H1 (cell line): ENCODE results near the gene ASRGL1. TPM values are rescaled to one million over a fixed set of nuclear protein-coding genes. Genes with fewer than 3 reads are reported as not detected.

Experiments used
- BACH1 ChIP-seq: IDR thresholded peaks from 2 replicates; pipeline ENCODE4 v1.6.1; 2012; ENCODE audit warnings: low read length, improper control_type of control experiment
- CHD1 ChIP-seq: IDR thresholded peaks from 2 replicates; pipeline ENCODE4 v1.6.1; 2012; ENCODE audit warnings: low read depth, low read length, improper control_type of control experiment
- CTBP2 ChIP-seq: IDR thresholded peaks from 2 replicates; pipeline ENCODE4 v1.7.0; 2011; ENCODE audit warnings: borderline replicate concordance, mild to moderate bottlenecking, moderate library complexity, mixed read lengths, low read length; ENCODE audit not compliant: insufficient read depth, insufficient read length
- JUND ChIP-seq: IDR thresholded peaks from 2 replicates; pipeline ENCODE4 v1.6.1; 2011; ENCODE audit warnings: mild to moderate bottlenecking, improper control_type of control experiment, low read length
- NANOG ChIP-seq: IDR thresholded peaks from 2 replicates; pipeline ENCODE4 v1.6.1; 2011; ENCODE audit warnings: low read length, low read depth, mild to moderate bottlenecking, inconsistent platforms; ENCODE audit not compliant: insufficient read depth, poor library complexity, severe bottlenecking
- RAD21 ChIP-seq, 2 experiments: IDR thresholded peaks in 1 of 2; conservative IDR thresholded peaks in 1 of 2; 2 replicates each; pipeline ENCODE4 v1.6.1; 2011; ENCODE audit warnings: low read depth in 2 of 2, low read length in 2 of 2, improper control_type of control experiment in 1 of 2, inconsistent platforms in 1 of 2, mild to moderate bottlenecking in 1 of 2, moderate library complexity in 1 of 2
- SP2 ChIP-seq: IDR thresholded peaks from 2 replicates; pipeline ENCODE4 v1.6.1; 2012; ENCODE audit warnings: mild to moderate bottlenecking, low read length, inconsistent platforms
- SRF ChIP-seq: IDR thresholded peaks from 2 replicates; pipeline ENCODE4 v1.6.1; 2011; ENCODE audit warnings: mild to moderate bottlenecking, low read depth, low read length, moderate library complexity
- TBP ChIP-seq: IDR thresholded peaks from 2 replicates; pipeline ENCODE4 v1.6.1; 2011; ENCODE audit warnings: low read depth, low read length, improper control_type of control experiment
- polyA plus RNA-seq, 7 experiments: library from polyadenylated mRNA; depleted of rRNA in 3 of 7; stranded (reverse) in 5 of 7; unstranded in 2 of 7; fragments of >200 nt in 5 of 7; fragments of 200-250 nt in 2 of 7; gene quantifications; 1 replicate in 5 of 7; 2 replicates in 1 of 7; 4 replicates in 1 of 7; pipeline versions ENCODE4 v1.2.1 to v1.2.3, GENCODE V29; 2011 to 2013; ENCODE audit warnings: missing spikeins in 2 of 7, mixed read lengths in 2 of 7
- total RNA-seq: library from RNA; stranded (reverse); fragmentation: NEBNext Ultra II Directional; extraction: Animal tissue kit (Norgen Biotek cat#: 25700); gene quantifications from 2 replicates; pipeline ENCODE4 v1.2.1, GENCODE V29; 2021

Gene ASRGL1
- total and polyA plus RNA-seq, 2 of the 8 experiments (the other 6 are each of a cell fraction or from before 2014, with no cell fraction given), result 19.9 to 23.5 TPM

DNA sequence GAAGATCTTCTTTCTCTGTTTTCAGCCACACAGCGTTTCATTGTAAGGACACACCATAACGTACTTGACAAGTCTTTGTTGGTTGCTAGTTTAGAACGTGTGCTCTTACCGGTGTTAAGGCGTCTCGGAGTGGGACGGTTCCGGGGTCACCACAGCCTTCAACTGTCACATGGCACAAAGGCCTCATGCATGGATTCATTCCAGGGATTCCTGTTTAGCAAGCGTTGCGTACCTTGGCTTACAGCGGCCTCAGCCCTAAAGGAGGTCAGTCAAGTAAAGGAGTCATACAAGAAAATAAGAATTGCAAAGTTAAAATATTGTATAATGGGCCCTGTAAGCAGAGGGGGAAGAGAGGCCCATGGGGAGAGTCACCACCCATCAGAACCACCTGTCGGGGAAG lies 79.3 kb downstream of the ASRGL1 start (continued):
- TF ChIP-seq RAD21 (IDR thresholded peaks at IDR 0.05 in 1 of 2, conservative IDR thresholded peaks at IDR 0.05 in 1 of 2; ENCODE audit: low read depth in 2 of 2, low read length in 2 of 2), result no peak
- no peak for TF ChIP-seq TBP
- TF ChIP-seq SP2, result no peak
- TF ChIP-seq BACH1, result no peak
- TF ChIP-seq JUND, result no peak
- TF ChIP-seq NANOG, result no peak
- no peak for TF ChIP-seq CHD1
- TF ChIP-seq SRF, result no peak
- TF ChIP-seq CTBP2, result no peak
